Measurements from ENCODE around the gene DCAF16.

DNA sequence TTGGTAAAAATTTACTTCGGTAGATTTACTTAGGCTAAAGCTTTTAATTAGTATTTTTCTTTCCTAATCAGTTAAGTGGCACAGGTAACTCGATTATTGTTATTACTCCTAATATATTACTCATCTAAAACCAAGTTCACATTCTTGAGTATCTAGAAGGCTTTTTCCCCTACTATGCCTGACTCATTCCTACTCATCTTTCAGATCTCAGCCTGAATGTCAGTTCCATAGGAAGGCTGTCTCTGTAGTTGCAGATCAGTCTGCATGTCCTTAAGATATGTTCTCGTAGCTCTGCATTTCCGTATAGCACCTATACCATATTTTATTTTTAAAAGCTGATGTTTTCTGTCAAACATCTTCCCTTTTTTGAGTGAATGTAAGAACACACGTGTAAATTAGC lies 23.2 kb downstream of the DCAF16 start:
- TF ChIP-seq TAF1 (IDR thresholded peaks at IDR 0.05; ENCODE audit: borderline replicate concordance, insufficient read depth, low read length): no peak
- TF ChIP-seq, protein P1, sequence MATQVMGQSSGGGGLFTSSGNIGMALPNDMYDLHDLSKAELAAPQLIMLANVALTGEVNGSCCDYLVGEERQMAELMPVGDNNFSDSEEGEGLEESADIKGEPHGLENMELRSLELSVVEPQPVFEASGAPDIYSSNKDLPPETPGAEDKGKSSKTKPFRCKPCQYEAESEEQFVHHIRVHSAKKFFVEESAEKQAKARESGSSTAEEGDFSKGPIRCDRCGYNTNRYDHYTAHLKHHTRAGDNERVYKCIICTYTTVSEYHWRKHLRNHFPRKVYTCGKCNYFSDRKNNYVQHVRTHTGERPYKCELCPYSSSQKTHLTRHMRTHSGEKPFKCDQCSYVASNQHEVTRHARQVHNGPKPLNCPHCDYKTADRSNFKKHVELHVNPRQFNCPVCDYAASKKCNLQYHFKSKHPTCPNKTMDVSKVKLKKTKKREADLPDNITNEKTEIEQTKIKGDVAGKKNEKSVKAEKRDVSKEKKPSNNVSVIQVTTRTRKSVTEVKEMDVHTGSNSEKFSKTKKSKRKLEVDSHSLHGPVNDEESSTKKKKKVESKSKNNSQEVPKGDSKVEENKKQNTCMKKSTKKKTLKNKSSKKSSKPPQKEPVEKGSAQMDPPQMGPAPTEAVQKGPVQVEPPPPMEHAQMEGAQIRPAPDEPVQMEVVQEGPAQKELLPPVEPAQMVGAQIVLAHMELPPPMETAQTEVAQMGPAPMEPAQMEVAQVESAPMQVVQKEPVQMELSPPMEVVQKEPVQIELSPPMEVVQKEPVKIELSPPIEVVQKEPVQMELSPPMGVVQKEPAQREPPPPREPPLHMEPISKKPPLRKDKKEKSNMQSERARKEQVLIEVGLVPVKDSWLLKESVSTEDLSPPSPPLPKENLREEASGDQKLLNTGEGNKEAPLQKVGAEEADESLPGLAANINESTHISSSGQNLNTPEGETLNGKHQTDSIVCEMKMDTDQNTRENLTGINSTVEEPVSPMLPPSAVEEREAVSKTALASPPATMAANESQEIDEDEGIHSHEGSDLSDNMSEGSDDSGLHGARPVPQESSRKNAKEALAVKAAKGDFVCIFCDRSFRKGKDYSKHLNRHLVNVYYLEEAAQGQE (IDR thresholded peaks at IDR 0.05; ENCODE audit: insufficient read depth in 1 of 2, low read depth in 2 of 2, low read length in 2 of 2): no peak
- no peak for TF ChIP-seq SIN3A (IDR thresholded peaks at IDR 0.05; ENCODE audit: borderline replicate concordance, insufficient read depth, low read length)
- no peak for TF ChIP-seq POLR2AphosphoS5 (IDR thresholded peaks at IDR 0.05; ENCODE audit: low read depth, low read length)
- no peak for TF ChIP-seq FOXP2 (optimal IDR thresholded peaks at IDR 0.05; ENCODE audit: borderline replicate concordance, extremely low read depth, extremely low read length, insufficient read depth)
